Neuronal stem cell (in vitro differentiated cells): ENCODE data around the gene ECHS1.

Experiments
- DNase-seq: peaks from one replicate; pipeline ENCODE4 v3.0.0-alpha.2; 2013; ENCODE audit warnings: low spot score
- H2AFZ ChIP-seq: one replicate; pipeline ENCODE4 v1.6.1; 2013; ENCODE audit warnings: mild to moderate bottlenecking, low read length, inconsistent platforms
- H2AK5ac ChIP-seq: 2 replicates; pipeline ENCODE4 v1.6.1; 2013; ENCODE audit warnings: low read depth, mild to moderate bottlenecking, inconsistent platforms, low read length, moderate library complexity, mixed read lengths
- H2BK120ac ChIP-seq: 2 replicates; pipeline ENCODE4 v1.6.1; 2013; ENCODE audit warnings: low read depth, mild to moderate bottlenecking, inconsistent platforms, low read length, moderate library complexity, mixed read lengths
- H2BK12ac ChIP-seq: one replicate; pipeline ENCODE4 v1.6.1; 2013; ENCODE audit warnings: low read length, inconsistent platforms
- H2BK15ac ChIP-seq: 2 replicates; pipeline ENCODE4 v1.6.1; 2013; ENCODE audit warnings: mild to moderate bottlenecking, low read length, inconsistent platforms, mixed read lengths
- H2BK5ac ChIP-seq: one replicate; pipeline ENCODE4 v1.6.1; 2013; ENCODE audit warnings: inconsistent platforms, mild to moderate bottlenecking, low read length, moderate library complexity
- H3K14ac ChIP-seq: one replicate; pipeline ENCODE4 v1.6.1; 2013; ENCODE audit warnings: low read length, inconsistent platforms
- H3K18ac ChIP-seq: 2 replicates; pipeline ENCODE4 v1.6.1; 2013; ENCODE audit warnings: low read length, inconsistent platforms
- H3K23ac ChIP-seq: 2 replicates; pipeline ENCODE4 v1.6.1; 2013; ENCODE audit warnings: low read depth, mild to moderate bottlenecking, mixed read lengths, low read length, inconsistent platforms; ENCODE audit not compliant: poor library complexity
- H3K27ac ChIP-seq: replicated peaks from 3 replicates; pipeline ENCODE4 v1.5.1; 2013; ENCODE audit warnings: low read length, inconsistent platforms
- H3K27me3 ChIP-seq, 3 experiments: 2 replicates each; pipeline ENCODE4 v1.6.1; 2013; ENCODE audit warnings: low read length in 3 of 3, mild to moderate bottlenecking in 2 of 3, inconsistent platforms in 1 of 3, low read depth in 1 of 3, mixed read lengths in 1 of 3, moderate library complexity in 1 of 3; ENCODE audit not compliant: control insufficient read depth in 3 of 3, insufficient read depth in 3 of 3
- H3K36me3 ChIP-seq, 2 donors: replicated peaks in 1 of 2; 2 replicates each; pipeline ENCODE4 v1.6.1; 2013; ENCODE audit warnings: low read length in 2 of 2; ENCODE audit not compliant: control insufficient read depth in 2 of 2, insufficient read depth in 2 of 2
- H3K4ac ChIP-seq: 2 replicates; pipeline ENCODE4 v1.6.1; 2013; ENCODE audit warnings: inconsistent platforms, mild to moderate bottlenecking, low read length, moderate library complexity
- H3K4me1 ChIP-seq, 2 donors: 1 replicate in 1 of 2; 2 replicates in 1 of 2; pipeline ENCODE4 v1.6.1; 2013; ENCODE audit warnings: low read length in 2 of 2, low read depth in 1 of 2; ENCODE audit not compliant: control insufficient read depth in 2 of 2, insufficient read depth in 1 of 2
- H3K4me2 ChIP-seq: one replicate; pipeline ENCODE4 v1.6.1; 2013; ENCODE audit warnings: mild to moderate bottlenecking, low read length, inconsistent platforms; ENCODE audit not compliant: insufficient read depth, poor library complexity, severe bottlenecking
- H3K4me3 ChIP-seq, 2 donors: 2 replicates each; pipeline ENCODE4 v1.5.1; 2013; ENCODE audit warnings: low read length in 2 of 2, mild to moderate bottlenecking in 2 of 2, inconsistent platforms in 1 of 2, moderate library complexity in 1 of 2
- H3K79me1 ChIP-seq: one replicate; pipeline ENCODE4 v1.6.1; 2013; ENCODE audit warnings: low read depth, mild to moderate bottlenecking, inconsistent platforms, low read length, moderate library complexity
- H3K9ac ChIP-seq: one replicate; pipeline ENCODE4 v1.6.1; 2013; ENCODE audit warnings: mild to moderate bottlenecking, low read depth, low read length, inconsistent platforms; ENCODE audit not compliant: poor library complexity
- H3K9me3 ChIP-seq, 2 donors: replicated peaks in 1 of 2; 2 replicates each; pipeline versions ENCODE3 to v1.6.1; 2013; ENCODE audit warnings: low read length in 2 of 2, mild to moderate bottlenecking in 2 of 2, inconsistent platforms in 1 of 2, low read depth in 1 of 2, mixed read lengths in 1 of 2, moderate library complexity in 1 of 2; ENCODE audit not compliant: control insufficient read depth in 2 of 2, insufficient read depth in 1 of 2
- H4K8ac ChIP-seq: one replicate; pipeline ENCODE4 v1.6.1; 2013; ENCODE audit warnings: low read depth, mild to moderate bottlenecking, inconsistent platforms, low read length, moderate library complexity
- H4K91ac ChIP-seq: one replicate; pipeline ENCODE4 v1.6.1; 2013; ENCODE audit warnings: low read length, low read depth, mild to moderate bottlenecking, inconsistent platforms; ENCODE audit not compliant: poor library complexity
- WGBS, 2 donors: extraction: QIAGEN DNeasy Blood & Tissue Kit; methylation state at CpG; one replicate each; pipeline ENCODE4 v1.1.7; 2013; ENCODE audit warnings: missing lambda C conversion rate in 2 of 2, mixed read lengths in 1 of 2; ENCODE audit not compliant: insufficient read length in 2 of 2, insufficient replicate concordance in 1 of 2; ENCODE audit errors: extremely low coverage in 2 of 2; 5-methylcytosine and 5-hydroxymethylcytosine counted together

Gene ECHS1

DNA sequence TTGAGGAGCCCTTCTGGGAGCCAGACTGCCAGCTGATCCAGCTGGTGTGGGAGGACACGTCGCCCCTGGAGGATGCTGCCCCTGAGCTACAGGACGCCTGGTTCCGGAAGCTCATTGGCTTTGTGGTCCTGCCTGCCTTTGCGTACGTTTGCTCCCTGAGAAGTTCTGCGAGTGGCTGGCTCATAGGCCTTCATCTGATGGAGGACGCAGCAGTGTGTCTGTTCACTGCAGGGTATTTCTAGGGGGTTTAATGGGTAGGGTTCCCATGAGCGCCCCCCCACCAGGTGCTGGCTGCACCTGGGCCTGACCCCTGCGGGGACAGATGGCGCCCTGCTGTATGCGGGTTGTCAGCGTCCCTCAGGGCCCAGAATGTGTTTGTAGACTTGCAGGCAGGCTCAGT, 10.9 kb upstream of the ECHS1 start:
- H2AFZ ChIP-seq, result no peak overlapping the region
- no peaks in the 10 kb centered on the region for H3K9me3 ChIP-seq
- no peaks in the 10 kb centered on the region for H3K36me3 ChIP-seq
- no peak overlapping the region for H2BK12ac ChIP-seq
- no peak overlapping the region for H3K4ac ChIP-seq
- H3K27me3 ChIP-seq, result no peaks in the 10 kb centered on the region
- H3K14ac ChIP-seq, result no peak overlapping the region
- H3K4me1 ChIP-seq, result peaks cover 0 to 3% of the 10 kb centered on the region in 2 donors
- H3K18ac ChIP-seq, result no peak overlapping the region
- no peak overlapping the region for H3K4me3 ChIP-seq
- no peak overlapping the region for H3K27ac ChIP-seq
- peaks cover 7% of the 10 kb centered on the region for H3K79me1 ChIP-seq
- no peak overlapping the region for H2BK5ac ChIP-seq
- H3K4me2 ChIP-seq, result no peak overlapping the region
- DNase-seq, result no peak
- no peak overlapping the region for H4K91ac ChIP-seq
- H3K23ac ChIP-seq, result no peak overlapping the region
- H2BK15ac ChIP-seq, result no peak overlapping the region
- H3K9ac ChIP-seq, result no peak overlapping the region
- WGBS, 2 donors, result no CpG with 5 or more reads among the region's 13 CpGs
- no peak overlapping the region for H4K8ac ChIP-seq
- H2AK5ac ChIP-seq, result no peak overlapping the region
- H2BK120ac ChIP-seq, result no peak overlapping the region

DNA sequence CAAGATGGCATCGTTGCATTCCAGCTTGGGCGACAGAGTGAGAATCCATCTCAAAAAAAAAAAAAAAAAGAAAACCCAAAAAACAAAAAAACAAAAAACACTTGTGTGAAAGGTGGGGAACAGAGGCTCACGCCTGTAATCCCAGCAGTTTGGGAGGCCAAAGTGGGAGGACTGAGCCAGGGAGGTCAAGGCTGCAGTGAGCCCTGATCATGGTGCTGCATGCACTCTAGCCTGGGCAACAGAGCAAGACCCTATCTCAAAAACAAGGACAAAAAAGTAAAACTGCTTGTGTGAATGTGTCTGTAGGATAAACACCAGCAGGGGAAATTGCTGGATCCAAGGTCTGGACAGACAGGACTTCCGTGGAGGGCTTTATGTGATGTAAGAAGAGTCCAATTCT, 10.4 kb upstream of the ECHS1 start:
- Histone ChIP-seq H2AK5ac (no peak overlapping the region), H4K8ac (no peak overlapping the region), H3K4me2 (no peak overlapping the region), H3K23ac (no peak overlapping the region), H3K27ac (no peak overlapping the region), H3K4me3 (no peak overlapping the region), H2BK5ac (no peak overlapping the region), H3K36me3 (no peaks in the 10 kb centered on the region), H2AFZ (no peak overlapping the region), H2BK12ac (no peak overlapping the region), H3K27me3 (no peaks in the 10 kb centered on the region), H2BK15ac (no peak overlapping the region), H3K4ac (no peak overlapping the region), H4K91ac (no peak overlapping the region), H3K4me1 (peaks cover 0 to 3% of the 10 kb centered on the region in 2 donors), H3K79me1 (peaks cover 7% of the 10 kb centered on the region), H3K18ac (no peak overlapping the region), H2BK120ac (no peak overlapping the region), H3K14ac (no peak overlapping the region), H3K9ac (no peak overlapping the region), H3K9me3 (no peaks in the 10 kb centered on the region)
- DNase-seq, result no peak
- no CpG with 5 or more reads among the region's 4 CpGs for WGBS, 2 donors

DNA sequence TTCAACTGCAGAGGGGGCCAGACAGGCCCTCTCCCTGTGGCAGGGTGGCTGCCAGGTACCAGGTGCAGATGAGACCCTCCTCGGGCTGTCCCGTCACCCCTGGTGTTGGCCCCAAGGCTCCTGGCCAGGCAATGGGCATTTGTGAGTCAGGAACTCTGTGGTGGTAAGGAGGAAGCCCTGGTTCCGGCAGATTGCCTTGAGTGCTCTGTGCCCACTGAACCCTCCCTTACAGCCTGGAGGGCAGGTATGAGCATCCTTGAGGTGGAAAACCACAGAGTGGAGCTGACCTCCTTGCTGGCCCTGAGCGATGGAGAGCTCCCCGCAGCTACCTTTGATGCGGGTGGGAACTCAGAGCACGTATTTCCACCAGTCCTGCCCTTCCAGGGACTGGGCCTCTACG, 7.9 kb upstream of the ECHS1 start:
- Histone ChIP-seq H2AK5ac (peak overlapping the region; percentile 75), H3K4ac (no peak overlapping the region), H3K9me3 (no peaks in the 10 kb centered on the region), H4K8ac (no peak overlapping the region), H2BK5ac (no peak overlapping the region), H2BK15ac (no peak overlapping the region), H2AFZ (no peak overlapping the region), H3K4me2 (no peak overlapping the region), H4K91ac (no peak overlapping the region), H3K23ac (no peak overlapping the region), H2BK12ac (peak overlapping the region; percentile 16), H3K79me1 (peaks cover 7% of the 10 kb centered on the region), H3K4me1 (peaks cover 6 to 7% of the 10 kb centered on the region in 2 donors), H3K14ac (no peak overlapping the region), H3K27ac (no peak overlapping the region), H3K18ac (no peak overlapping the region), H2BK120ac (no peak overlapping the region), H3K27me3 (peaks cover 0 to 15% (median 8%) of the 10 kb centered on the region in 3 experiments), H3K36me3 (no peaks in the 10 kb centered on the region), H3K4me3 (no peak overlapping the region), H3K9ac (no peak overlapping the region)
- no peak for DNase-seq
- WGBS, 2 donors, result no CpG with 5 or more reads among the region's 8 CpGs

DNA sequence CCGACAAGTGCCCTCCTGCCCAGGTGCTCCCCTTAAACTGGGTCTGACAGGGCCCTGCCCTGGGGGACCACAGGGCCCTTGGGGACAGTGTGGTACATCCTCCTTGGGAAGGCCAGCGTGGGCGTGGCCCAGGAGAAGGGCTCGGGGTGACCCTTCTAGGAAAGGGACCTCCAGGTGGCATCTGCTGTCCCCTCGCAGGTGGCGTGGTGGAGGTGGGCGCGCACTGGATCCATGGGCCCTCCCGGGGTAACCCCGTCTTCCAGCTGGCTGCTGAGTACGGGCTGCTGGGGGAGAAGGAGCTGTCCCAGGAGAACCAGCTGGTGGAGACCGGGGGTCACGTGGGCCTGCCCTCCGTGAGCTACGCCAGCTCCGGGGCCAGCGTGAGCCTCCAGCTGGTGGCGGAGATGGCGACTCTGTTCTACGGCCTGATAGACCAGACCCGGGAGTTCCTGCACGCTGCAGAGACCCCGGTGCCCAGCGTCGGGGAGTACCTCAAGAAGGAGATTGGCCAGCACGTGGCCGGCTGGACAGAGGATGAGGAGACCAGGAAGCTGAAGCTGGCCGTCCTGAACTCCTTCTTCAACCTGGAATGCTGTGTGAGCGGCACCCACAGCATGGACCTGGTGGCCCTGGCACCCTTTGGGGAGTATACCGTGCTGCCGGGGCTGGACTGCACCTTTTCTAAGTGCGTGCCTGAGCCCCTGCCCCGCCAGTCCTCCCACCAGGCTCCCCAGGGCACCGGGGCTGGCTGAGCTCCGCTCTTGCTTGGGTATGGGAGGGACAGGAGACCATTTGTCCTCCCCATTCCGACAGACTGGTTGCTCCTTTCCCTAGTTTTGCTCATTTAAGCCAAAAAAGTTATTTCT, 6.9 kb upstream of the ECHS1 start:
- peak overlapping the region; percentile 90 for H2AFZ ChIP-seq
- peaks cover 7% of the 10 kb centered on the region for H3K79me1 ChIP-seq
- no CpG with 5 or more reads among the region's 36 CpGs for WGBS, 2 donors
- peak overlapping the region; percentile 90 for H3K9ac ChIP-seq
- H3K4ac ChIP-seq, result no peak overlapping the region
- peak overlapping the region; percentile 86 for H2BK12ac ChIP-seq
- peaks cover 0 to 15% (median 8%) of the 10 kb centered on the region in 3 experiments for H3K27me3 ChIP-seq
- peak overlapping the region in 1 of 2 donors; percentile 91 for H3K4me3 ChIP-seq
- peak overlapping the region; percentile 93 for H3K18ac ChIP-seq
- peaks cover 6 to 7% of the 10 kb centered on the region in 2 donors for H3K4me1 ChIP-seq
- H3K36me3 ChIP-seq, result no peaks in the 10 kb centered on the region
- peak overlapping the region; percentile 87 for H2BK5ac ChIP-seq
- peak overlapping the region; percentile 38 for H3K14ac ChIP-seq
- peak overlapping the region; percentile 77 for H3K4me2 ChIP-seq
- H2BK15ac ChIP-seq, result peak overlapping the region; percentile 73
- no peak overlapping the region for H3K27ac ChIP-seq
- no peaks in the 10 kb centered on the region for H3K9me3 ChIP-seq
- H3K23ac ChIP-seq, result peak overlapping the region; percentile 81
- no peak overlapping the region for H4K8ac ChIP-seq
- H4K91ac ChIP-seq, result no peak overlapping the region
- peak overlapping the region; percentile 41 for H2AK5ac ChIP-seq
- H2BK120ac ChIP-seq, result no peak overlapping the region
- no peak for DNase-seq
